A549 (cell line): ENCODE data around the gene PRKRA.

ENCODE experiments used
- BHLHE40 ChIP-seq: IDR thresholded peaks from 2 replicates; pipeline ENCODE4 v1.6.1; 2012; ENCODE audit warnings: low read depth, low read length, inconsistent platforms
- CBX2 ChIP-seq: fragments of 200-600 bp; sonication (generic); IDR thresholded peaks from 2 replicates; pipeline ENCODE4 v1.6.1; 2016; ENCODE audit warnings: low read depth, mild to moderate bottlenecking, borderline replicate concordance
- CTCF ChIP-seq: fragments of >200 bp; sonication (Bioruptor Twin); formaldehyde crosslinking; IDR thresholded peaks from 3 replicates; pipeline ENCODE4 v1.5.1; 2016
- EHF ChIP-seq: fragments of 250-450 bp; sonication (Bioruptor Pico); IDR thresholded peaks from 2 replicates; pipeline ENCODE4 v1.5.0; 2020; ENCODE audit warnings: mild to moderate bottlenecking
- HDAC2 ChIP-seq: fragments of 200-600 bp; sonication (generic); IDR thresholded peaks from 2 replicates; pipeline ENCODE4 v1.6.1; 2016
- PBX3 ChIP-seq: IDR thresholded peaks from 2 replicates; pipeline ENCODE4 v1.6.1; 2012
- POLR2A ChIP-seq: IDR thresholded peaks from 2 replicates; pipeline ENCODE4 v1.6.1; 2012; ENCODE audit warnings: mild to moderate bottlenecking, low read length
- REST ChIP-seq: fragments of 200-600 bp; sonication (generic); IDR thresholded peaks from 2 replicates; pipeline ENCODE4 v1.6.1; 2016; ENCODE audit warnings: antibody characterized with exemption, mild to moderate bottlenecking, moderate library complexity
- USF2 ChIP-seq: fragments of 450-650 bp; IDR thresholded peaks from 2 replicates; pipeline ENCODE4 v1.6.1; 2014; ENCODE audit warnings: antibody characterized with exemption

GRCh38 chr2:178491612-178492011, 40.6 kb upstream of the PRKRA start:
- TF ChIP-seq PBX3 (no peak), REST (no peak), CTCF (no peak), EHF (CRISPR knock-in tag) (no peak), BHLHE40 (no peak), CBX2 (no peak), USF2 (no peak), POLR2A (no peak), HDAC2 (no peak)
